HG03139 (cell line): ENCODE measurements around the gene SPPL2A.
"Not testable (repeated sequence)": the region's sequence is repeated elsewhere in the genome, so short reads cannot be mapped to it uniquely, and the experiment has no call there.

Source experiments
- ATAC-seq: cut with Tn5 transposase; IDR thresholded peaks from one replicate; pipeline ENCODE4 v1.9.1; 2021; ENCODE audit not compliant: unreplicated experiment

The SPPL2A gene, protein sequence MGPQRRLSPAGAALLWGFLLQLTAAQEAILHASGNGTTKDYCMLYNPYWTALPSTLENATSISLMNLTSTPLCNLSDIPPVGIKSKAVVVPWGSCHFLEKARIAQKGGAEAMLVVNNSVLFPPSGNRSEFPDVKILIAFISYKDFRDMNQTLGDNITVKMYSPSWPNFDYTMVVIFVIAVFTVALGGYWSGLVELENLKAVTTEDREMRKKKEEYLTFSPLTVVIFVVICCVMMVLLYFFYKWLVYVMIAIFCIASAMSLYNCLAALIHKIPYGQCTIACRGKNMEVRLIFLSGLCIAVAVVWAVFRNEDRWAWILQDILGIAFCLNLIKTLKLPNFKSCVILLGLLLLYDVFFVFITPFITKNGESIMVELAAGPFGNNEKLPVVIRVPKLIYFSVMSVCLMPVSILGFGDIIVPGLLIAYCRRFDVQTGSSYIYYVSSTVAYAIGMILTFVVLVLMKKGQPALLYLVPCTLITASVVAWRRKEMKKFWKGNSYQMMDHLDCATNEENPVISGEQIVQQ

DNA sequence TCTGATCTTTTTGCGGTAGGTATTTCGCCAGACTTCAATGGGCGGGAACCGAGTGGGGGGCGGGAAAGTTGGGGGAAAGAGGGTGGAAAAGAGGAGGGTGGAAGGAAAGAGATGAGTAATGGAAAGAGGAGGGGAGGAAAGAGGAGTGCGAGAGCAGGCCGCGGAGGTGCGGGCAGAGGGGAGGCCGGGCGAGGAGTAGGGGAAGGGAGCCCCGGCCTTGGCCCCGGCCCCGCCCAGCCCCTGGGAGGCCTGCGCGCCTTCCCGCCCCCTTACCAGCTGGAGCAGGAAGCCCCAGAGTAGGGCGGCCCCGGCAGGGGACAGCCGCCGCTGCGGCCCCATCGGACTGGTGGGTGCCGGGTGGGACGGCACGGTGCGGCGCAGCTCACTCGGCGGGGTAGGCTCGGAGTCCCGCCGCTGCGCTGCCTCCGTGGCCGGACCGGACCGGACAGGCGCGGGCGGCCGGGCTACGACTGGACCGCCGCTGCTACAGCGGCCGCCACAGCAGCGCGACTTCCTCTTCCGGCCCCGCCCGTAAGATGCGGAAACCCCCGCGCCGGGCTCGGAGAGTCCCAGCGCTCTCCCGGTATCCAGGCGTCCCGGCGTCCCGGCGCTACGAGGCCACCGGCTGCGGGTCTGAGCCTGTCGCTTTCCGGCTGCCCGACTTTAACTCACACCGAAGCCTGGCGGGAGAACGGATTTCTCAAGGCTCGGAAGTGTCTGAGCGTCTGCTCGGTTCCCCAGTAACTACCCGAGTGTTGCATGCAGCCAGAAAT, at the start of gene SPPL2A:
Gene SPPL2A (minus strand): TSS at position 512 of the 773 bp plus-strand sequence. CDS start 173 bp downstream, at position 339.
- peak; percentile 87 for ATAC-seq

DNA sequence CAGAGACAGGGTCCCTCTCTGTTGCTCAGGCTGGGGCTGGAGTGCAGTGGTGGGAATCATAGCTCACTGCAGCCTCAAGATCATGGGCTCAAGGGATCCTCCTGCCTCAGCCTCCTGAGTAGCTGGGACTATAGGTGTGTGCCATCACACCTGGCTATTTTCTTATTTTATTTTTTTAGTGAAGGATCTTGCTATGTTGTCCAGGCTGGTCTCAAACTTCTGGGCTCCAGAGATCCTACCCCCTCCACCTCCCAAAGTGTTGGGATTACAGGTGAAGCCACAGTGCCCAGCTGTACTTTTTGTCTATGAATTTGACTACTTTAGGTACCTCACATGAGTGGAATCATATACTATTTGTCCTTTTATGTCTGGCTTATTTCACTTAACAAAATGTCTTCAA, 49.1 kb upstream of the SPPL2A start:
- no peak for ATAC-seq

DNA sequence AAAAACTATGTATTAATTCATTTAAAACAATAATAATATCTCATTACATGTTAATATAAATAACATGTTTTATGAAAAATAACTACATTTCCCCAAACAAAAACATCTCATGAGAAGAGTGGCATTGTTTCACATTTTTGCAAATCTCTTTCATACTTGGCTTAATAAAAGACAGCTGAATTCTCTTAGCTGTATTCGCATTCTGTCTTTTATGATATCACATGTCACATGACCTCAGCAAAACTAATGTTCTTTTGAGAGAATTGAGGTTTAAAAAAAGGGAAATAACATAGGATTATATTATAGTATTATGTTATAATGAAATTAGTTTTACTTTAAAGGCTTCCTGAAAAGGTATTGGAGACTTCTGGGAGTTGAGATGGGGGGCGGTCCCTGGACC, 48.4 kb upstream of the SPPL2A start:
- ATAC-seq: no peak

DNA sequence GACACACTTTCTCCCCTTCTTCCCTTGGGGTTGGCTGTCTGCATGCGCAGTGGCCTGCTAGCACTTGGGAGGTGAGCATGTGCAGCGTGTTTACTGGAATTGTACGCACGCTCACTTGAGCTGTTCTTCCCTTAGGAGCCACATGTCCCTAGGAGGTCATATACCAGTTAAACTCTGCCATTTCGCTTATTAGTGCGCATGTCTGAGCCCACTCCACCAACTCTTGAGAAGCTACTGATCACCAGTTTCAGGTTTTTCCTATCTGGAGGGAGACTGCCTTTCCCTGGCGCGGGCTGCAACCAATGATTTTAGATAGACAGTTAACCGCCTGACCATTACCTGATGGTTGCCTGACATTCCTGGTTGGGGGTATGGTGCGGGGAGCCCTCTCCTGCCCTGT, 47.6 kb upstream of the SPPL2A start:
- ATAC-seq: no peak

DNA sequence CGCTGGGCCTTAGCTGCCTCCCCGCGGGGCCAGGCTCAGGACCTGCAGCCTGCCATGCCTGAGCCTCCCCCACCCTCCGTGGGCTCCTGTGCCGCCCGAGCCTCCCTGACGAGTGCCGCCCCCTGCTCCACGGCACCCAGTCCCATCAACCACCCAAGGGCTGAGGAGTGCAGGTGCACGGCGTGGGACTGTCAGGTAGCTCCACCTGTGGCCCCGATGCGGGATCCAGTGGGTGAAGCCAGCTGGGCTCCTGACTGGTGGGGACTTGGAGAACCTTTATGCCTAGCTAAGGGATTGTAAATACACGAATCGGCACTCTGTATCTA, 46.6 kb upstream of the SPPL2A start:
- not testable (repeated sequence) for ATAC-seq

DNA sequence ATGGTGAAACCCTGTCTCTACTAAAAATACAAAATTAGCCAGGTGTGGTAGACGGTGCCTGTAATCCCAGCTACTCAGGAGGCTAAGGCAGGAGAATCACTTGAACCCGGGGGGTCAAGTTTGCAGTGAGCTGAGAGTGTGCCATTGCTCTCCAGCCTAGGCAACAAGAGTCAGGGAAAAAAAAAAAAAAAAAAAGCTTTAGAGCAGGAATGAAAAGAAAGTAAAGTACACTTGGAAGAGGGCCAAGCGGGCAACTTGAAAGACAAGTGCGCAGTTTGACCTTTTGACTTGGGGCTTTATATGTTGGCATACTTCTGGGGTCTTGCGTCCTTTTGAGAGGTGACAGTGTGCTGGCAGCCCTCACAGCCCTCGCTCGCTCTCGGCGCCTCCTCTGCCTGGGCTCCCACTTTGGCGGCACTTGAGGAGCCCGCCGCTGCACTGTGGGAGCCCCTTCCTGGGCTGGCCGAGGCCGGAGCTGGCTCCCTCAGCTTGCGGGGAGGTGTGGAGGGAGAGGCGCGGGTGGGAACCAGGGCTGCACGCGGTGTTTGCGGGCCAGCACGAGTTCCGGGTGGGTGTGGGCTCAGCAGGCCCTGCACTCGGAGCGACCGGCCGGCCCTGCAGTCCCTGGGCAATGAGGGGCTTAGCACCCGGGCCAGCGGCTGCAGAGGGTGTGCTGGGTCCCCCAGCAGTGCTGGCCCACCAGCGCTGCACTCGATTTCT, 46.1 kb upstream of the SPPL2A start:
- not testable (repeated sequence) for ATAC-seq

DNA sequence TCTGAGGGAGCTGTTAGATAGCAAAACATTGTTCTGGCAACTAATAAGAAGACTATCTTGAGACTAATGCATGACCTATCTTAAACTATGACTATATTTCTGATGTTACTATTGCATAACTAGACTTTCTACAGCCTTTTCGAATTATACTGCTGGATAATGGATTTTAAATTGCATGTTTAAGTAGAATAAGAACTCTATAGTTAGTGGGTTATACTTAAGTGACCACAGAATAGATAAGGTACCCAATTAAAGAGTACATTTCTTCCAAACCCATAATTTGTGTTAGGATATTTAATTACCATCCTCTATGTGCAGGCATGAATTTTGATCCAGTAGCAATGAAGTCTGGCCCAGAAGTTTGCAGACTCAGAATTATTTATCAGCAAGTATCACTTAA, 44.6 kb upstream of the SPPL2A start:
- ATAC-seq: no peak

DNA sequence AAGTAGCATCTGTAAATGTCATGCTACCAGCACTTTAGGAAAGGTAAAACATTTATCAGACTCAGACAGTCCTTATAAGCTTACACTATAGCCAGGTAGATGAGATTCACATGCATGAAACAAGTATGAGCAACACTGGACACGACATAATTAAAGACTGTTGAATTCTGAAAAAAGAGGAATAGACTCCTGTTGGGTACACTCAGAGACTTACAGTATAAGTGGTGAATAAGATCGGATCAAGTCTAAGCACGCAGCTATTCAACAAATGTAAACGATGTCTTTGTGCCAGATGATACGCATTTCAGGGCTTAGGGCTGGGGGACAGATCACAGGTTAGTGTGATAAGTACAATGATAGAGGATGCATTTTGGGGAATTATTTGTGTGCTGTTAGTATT, 43.2 kb upstream of the SPPL2A start:
- ATAC-seq: no peak

DNA sequence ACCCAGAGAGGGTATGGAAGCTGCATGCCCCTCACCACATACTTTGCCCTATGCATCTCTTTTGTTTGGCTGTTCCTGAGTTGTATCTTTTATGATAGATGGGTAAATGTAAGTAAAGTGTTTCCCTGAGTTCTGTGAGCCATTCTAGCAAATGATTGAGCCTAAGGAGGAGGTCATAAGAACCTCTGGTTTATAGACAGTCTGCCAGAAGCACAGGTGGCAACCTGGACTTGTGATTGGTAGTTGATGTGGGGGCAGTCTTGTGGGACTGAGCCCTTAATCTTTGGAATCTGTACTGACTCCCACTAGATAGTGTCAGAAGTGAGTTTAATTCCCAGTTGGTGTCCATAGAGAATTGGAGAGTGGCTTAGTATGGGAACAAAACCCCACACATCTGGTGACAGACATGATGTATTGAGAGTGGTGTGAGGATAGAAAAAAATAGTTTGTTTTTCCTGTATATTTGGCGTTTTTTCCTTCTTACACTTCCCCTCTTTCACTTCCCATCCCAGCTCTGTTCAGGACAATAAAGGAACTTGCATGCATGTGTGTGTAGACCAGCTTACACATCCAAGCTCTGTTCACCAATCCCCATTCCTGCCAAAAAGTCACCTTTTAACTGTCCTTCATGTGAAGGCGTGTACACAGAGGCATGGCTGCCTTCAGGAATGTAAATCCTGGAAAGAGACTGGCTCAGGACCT, 38.1 kb upstream of the SPPL2A start:
- ATAC-seq: no peak

DNA sequence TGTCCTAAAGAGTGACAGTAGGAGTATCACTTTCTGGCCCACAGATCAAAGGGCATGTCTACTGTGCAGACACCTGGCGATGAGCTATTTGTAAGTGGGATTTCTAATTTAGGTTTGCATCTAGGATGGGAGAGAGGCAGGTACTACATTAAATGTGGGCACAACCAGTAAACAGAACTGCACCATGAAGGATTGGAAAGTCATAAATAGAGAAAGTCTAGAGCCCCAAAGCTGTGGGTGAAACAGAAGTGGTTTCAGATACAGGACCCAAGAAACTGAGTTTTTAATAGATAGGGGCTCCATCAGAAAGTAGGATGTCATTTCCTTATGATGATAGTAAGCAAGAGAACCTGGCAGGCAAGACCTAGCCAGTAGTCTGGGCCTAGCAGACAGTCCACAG, 35.2 kb upstream of the SPPL2A start:
- no peak for ATAC-seq

DNA sequence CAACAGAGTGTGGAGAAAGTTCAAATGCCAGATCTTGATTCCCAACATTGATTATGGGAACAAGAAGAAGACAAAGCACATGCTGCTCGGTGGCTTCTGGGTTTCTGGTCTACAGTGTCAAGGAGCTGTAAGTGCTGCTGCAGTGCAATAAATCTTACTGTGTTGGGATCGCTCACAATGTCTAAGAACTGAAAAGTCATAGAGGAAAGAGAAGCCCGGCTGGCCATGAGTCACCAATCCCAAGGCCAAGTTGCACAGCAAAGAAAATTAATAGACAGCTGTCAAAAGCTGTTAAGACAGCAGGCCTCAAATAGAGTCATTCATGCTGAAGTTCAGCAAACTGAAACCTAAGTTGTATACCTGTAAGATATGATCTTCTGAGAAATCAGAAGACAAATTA, 33.2 kb upstream of the SPPL2A start:
- no peak for ATAC-seq

DNA sequence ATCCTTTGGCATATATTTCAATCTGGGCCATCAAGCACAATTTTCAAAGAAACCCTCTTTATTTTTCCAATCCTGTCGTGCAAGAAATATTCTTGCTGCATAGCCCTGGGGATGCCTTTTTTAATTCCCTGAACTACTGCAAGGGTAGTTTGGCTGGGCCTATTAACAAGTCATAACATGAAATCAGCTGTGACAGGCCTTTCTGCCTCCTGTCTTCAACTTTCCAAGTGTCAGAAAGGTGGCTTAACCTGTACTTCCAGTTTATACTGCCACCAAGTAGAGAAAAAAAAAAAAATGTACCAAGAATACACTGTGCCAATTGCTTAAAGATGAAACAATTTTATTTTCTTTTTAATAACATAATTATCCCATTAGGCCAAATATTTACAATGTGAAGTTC, 32.4 kb upstream of the SPPL2A start:
- ATAC-seq: no peak

DNA sequence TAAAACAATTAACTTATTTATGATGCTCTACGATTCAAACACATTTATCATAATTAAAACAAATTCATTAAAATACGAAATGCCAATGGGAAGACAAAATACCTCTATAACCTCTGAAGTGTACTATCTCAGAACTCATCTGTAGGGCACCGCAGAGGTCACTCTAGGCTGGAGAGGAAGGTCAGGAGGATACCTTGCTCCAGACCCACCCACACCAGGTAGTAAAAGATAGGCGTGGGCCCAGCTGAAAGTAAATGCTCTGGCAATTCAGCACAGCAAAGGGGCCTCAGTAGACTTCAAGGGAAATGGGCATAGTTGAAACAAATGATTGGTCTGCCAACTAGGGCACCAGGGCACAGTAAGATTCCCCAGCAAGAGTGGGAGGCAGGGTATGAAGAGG, 26.0 kb upstream of the SPPL2A start:
- ATAC-seq: no peak

DNA sequence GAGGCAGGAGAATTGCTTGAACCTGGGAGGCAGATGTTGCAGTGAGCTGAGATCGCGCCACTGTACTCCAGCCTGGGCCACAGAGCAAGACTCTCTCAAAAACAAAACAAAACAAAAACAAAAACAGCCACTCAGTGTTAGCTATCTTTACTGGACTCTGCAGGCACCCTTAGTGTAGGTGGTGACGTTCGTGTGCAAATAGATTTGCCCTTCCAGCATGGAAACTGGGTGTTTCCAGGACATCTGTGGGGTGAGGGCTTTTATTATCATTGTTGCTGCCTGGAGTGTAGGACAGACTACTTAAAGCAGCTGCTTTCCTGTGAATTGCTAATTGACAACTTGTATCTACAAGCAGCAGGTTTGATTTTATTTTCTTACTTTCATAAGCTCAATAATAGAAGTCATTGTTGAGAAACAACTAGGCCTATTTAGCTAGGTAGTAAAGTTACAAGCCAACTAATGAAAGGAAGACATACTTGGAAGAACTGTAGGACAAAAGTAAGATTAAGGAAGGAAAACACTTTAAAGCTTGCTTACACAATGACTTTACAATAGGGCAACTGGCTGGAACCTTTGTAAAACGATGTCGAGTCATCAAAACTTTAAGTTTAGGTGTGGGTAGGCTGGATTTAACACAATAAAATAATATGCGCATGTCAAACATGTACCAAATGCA, 25.4 kb upstream of the SPPL2A start:
- ATAC-seq: no peak

DNA sequence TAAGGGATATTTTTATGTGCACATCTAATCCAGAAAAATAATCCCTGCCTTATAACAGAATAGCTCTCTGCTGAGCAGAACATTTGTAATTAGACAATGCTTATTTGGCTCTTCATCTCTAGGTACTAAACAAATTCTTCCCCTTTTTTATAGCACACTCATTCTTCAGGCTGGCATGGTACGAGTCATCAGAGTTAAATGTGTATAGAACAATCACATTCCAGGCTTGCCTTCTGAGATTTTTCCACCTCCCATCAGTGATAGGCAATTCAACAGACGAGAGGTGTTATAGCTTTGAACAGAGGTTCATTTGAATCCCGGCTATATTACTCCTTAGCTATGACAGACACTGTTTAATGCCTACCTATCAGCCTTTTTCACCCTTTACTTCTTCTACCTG, 21.4 kb upstream of the SPPL2A start:
- no peak for ATAC-seq

DNA sequence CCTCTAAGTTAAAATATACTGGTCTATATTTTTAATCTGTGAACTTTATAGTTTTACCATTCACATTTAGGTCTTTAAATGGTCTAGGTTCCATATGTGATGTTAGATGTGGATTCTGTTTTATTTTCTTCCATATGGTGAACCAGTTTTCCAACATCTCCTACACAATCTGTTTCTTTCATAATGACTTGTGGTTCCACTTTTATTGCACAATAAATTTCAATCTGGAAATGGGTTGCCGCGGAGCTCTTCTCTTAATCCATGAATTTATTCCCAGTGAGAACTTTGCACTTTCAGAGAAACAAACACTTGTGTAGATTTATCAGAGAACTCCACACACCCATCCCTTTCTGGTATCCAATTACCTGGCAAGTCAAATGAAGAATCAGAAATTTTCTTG, 20.9 kb upstream of the SPPL2A start:
- ATAC-seq: no peak

DNA sequence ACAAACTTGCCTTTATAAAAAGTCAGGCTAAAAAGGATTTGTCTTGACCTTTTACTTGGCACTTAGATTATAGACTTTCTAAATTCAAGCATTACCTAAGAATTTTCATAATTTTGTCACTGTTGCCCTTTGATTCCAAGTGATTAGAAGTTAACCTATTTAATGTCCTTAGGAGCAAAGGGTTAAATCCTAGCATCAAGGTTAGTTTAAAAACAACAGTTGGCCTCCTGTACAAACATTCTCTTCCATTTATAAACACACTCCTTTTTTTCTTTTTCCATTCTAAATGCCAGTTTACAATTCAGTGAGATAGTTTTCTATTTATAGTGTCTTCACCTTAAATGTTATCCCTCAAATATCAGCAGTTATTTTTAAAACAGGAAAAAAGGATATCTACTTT, 18.4 kb upstream of the SPPL2A start:
- ATAC-seq: no peak

DNA sequence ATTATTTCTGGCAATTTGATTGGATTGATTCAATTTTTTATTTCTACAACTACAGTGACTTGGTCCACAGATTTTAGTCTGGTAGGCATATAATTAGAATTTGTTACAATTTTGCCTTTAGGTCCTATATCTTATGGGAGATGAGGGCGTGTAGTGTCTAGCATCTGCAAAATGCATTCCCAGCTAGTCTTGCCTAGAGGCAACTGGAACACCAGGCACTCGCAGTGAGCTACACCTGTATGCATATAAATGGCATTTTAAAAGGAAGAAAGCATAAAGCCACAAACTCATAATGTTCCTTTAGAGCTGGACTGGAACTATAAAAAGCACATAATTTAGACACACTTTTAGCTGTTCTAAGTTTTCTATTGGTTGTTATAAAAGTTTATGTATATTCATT, 17.9 kb upstream of the SPPL2A start:
- no peak for ATAC-seq

DNA sequence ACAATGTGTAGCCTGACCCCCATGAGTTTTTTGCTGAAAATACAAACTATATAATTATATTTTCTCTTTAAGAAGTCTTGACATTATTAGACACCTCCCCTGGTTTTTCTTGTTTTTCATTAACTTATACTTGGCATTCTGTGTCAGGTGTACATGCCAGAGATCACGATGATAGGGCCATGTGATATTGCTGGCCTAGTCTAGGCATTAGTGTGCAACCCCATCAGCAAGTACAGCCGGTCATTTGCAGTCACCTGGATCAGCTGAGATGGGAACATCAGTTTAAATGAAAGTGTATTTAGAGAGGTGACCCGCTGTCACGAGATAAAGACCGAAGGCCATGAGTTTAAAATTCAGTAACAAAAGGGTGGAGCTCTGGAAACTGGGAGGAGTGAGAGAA, 12.6 kb upstream of the SPPL2A start:
- no peak for ATAC-seq

DNA sequence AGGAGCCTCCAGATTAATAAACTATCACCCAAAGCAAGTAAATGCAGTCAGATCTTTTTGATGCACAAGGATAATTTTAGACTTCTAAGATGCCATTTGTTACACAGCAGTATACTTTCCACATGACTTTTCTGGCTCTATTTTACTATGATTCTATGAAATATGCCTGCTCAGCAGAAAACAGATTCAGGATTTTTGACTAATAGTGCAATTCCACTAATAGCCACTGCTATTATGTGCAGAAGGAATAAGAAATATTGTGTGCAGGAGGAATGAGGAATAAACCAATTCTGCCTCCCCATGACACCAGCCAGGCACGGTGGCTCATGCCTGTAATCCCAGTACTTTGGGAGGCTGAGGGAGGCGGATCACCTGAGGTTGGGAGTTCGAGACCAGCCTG, 11.5 kb upstream of the SPPL2A start:
- no peak for ATAC-seq

DNA sequence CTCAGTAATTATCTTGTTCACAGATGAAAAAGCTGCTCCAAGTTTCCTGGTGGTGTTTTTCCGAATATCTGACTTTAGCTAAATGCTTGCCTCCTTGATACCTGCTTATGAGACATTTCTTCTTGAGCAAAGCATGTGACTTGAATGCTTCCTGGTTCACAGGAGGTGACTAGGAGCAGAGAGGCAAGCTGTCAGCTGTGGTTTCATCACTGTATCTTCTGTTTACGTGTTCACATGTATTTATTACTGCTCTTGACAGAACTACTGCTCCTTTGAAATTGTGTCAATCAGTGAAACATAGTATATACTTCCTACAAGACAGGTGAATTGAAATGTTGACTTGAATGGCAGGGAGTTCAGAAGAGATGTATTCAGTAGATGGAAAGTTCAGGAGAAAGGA, 8.9 kb upstream of the SPPL2A start:
- ATAC-seq: no peak
